ENCODE data around the gene CPLANE1.
"Not testable (repeated sequence)": the region's sequence is repeated elsewhere in the genome, so short reads cannot be mapped to it uniquely, and the experiment has no call there.

The CPLANE1 gene

DNA sequence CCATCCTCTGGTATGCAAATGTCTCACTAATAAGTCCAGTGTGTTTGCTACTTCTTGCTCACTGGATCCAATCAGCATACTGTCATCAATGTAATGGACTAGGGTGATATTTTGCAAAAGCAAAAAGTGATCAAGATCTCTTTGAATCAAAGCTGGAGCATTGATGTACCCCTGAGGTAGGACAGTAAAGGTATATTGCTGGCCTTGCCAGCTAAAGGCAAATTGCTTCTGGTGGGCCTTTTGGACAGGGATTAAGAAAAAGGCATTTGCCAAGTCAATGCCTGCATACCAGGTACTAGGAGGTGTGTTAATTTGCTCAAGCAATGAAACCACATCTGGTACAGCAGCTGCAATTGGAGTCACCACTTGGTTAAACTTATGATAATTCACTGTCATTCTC is 18.9 kb upstream of the CPLANE1 start:
- not testable (repeated sequence) for H3K79me1 ChIP-seq (ENCODE audit: low read length); H3K18ac ChIP-seq (ENCODE audit: low read length); H2BK120ac ChIP-seq (ENCODE audit: low read depth, low read length); H3K4ac ChIP-seq (ENCODE audit: low read depth, low read length); H3K27ac ChIP-seq (ENCODE audit: low read depth, low read length); DNase-seq; H3K4me3 ChIP-seq (ENCODE audit: low read length); H3K36me3 ChIP-seq (ENCODE audit: control insufficient read depth, insufficient read depth, low read length); H2BK5ac ChIP-seq (ENCODE audit: low read length); H3K4me1 ChIP-seq (ENCODE audit: control insufficient read depth, low read depth, low read length); H3K56ac ChIP-seq (ENCODE audit: low read length); H4K5ac ChIP-seq (ENCODE audit: low read length); H4K8ac ChIP-seq (ENCODE audit: low read depth, low read length); H3K9ac ChIP-seq (ENCODE audit: low read length); H3K23ac ChIP-seq (ENCODE audit: low read length); H3K27me3 ChIP-seq (ENCODE audit: insufficient read depth, low read length, poor library complexity); H3K79me2 ChIP-seq (ENCODE audit: control insufficient read depth, insufficient read depth, low read length); H2BK15ac ChIP-seq (replicated peaks; ENCODE audit: low read depth); H2AK5ac ChIP-seq (ENCODE audit: low read length); H3K4me2 ChIP-seq (ENCODE audit: low read length)

DNA sequence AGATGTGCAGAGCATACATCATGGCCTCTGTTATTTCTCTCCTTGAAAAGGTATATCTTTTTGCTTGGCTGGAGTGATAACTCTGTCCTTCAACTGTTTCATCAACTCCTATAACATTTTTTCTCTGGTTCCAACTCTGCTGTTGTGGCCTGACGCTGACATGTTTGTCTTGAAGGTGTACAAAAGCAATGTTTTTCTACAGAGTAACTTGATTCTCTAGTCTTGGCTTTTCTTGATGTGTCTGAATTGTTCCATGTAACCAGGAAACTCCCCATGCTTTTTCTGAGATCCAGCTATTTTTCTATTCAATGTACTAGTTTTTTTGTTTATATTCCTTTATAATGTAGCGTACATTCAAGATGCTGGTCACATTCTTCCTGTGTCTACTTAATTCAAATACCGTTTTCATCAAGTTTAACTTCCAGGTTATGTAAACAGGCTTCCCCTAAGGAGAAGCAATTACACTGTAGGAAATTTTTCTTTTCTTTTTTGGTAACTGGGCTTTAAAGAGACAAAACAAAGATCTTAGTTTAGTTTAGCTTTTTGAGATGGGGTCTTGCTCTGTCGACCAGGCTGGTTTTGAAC is 6.7 kb upstream of the CPLANE1 start:
- no peaks in the 10 kb centered on the region for H3K4me1 ChIP-seq (ENCODE audit: control insufficient read depth, low read depth, low read length)
- no peak overlapping the region for H3K4me2 ChIP-seq (ENCODE audit: low read length)
- H2AK5ac ChIP-seq (ENCODE audit: low read length), result no peak overlapping the region
- H3K79me1 ChIP-seq (ENCODE audit: low read length), result no peaks in the 10 kb centered on the region
- no peak overlapping the region for H3K23ac ChIP-seq (ENCODE audit: low read length)
- H3K4me3 ChIP-seq (ENCODE audit: low read length), result no peak overlapping the region
- H2BK15ac ChIP-seq (replicated peaks; ENCODE audit: low read depth), result no peak overlapping the region
- H3K4ac ChIP-seq (ENCODE audit: low read depth, low read length), result no peak overlapping the region
- H3K9ac ChIP-seq (ENCODE audit: low read length), result no peak overlapping the region
- no peak for DNase-seq
- H4K5ac ChIP-seq (ENCODE audit: low read length), result no peak overlapping the region
- H3K56ac ChIP-seq (ENCODE audit: low read length), result no peak overlapping the region
- H3K18ac ChIP-seq (ENCODE audit: low read length), result no peak overlapping the region
- no peaks in the 10 kb centered on the region for H3K36me3 ChIP-seq (ENCODE audit: control insufficient read depth, insufficient read depth, low read length)
- H2BK5ac ChIP-seq (ENCODE audit: low read length), result no peak overlapping the region
- H2BK120ac ChIP-seq (ENCODE audit: low read depth, low read length), result no peak overlapping the region
- no peak overlapping the region for H4K8ac ChIP-seq (ENCODE audit: low read depth, low read length)
- no peak overlapping the region for H3K27ac ChIP-seq (ENCODE audit: low read depth, low read length)
- H3K27me3 ChIP-seq (ENCODE audit: insufficient read depth, low read length, poor library complexity), result no peaks in the 10 kb centered on the region
- H3K79me2 ChIP-seq (ENCODE audit: control insufficient read depth, insufficient read depth, low read length), result no peaks in the 10 kb centered on the region
- WGBS (ENCODE audit: extremely low coverage, insufficient coverage, low lambda C conversion rate), result no CpG with 5 or more reads among the region's 4 CpGs

DNA sequence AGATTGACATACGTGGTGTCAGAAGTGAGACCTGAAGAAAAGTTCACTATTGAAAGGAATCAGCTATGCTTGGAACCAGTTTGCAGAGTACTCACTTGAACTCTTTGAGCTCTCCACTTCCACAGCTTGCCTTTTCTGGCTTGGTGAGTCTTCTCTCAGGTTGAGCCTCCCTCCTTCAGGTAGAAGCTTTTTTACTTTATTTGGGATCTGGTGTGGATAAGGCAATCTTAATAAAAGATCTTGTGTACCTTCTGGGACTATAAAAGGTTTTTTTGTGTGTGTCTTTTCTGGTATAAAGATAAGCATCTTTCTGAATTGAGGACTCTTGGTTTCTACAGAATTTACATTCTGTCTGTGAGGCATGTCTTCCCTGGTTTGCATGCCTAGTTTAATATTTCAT is 5.4 kb upstream of the CPLANE1 start:
- Histone ChIP-seq H3K79me1 (ENCODE audit: low read length) (no peaks in the 10 kb centered on the region), H3K56ac (ENCODE audit: low read length) (no peak overlapping the region), H2AK5ac (ENCODE audit: low read length) (no peak overlapping the region), H3K36me3 (ENCODE audit: control insufficient read depth, insufficient read depth, low read length) (no peaks in the 10 kb centered on the region), H3K18ac (ENCODE audit: low read length) (no peak overlapping the region), H2BK15ac (replicated peaks; ENCODE audit: low read depth) (no peak overlapping the region), H3K4me3 (ENCODE audit: low read length) (no peak overlapping the region), H3K4me2 (ENCODE audit: low read length) (no peak overlapping the region), H3K27ac (ENCODE audit: low read depth, low read length) (no peak overlapping the region), H3K4ac (ENCODE audit: low read depth, low read length) (no peak overlapping the region), H3K27me3 (ENCODE audit: insufficient read depth, low read length, poor library complexity) (no peaks in the 10 kb centered on the region), H2BK120ac (ENCODE audit: low read depth, low read length) (no peak overlapping the region), H3K4me1 (ENCODE audit: control insufficient read depth, low read depth, low read length) (peaks cover 3% of the 10 kb centered on the region), H4K8ac (ENCODE audit: low read depth, low read length) (no peak overlapping the region), H4K5ac (ENCODE audit: low read length) (no peak overlapping the region), H2BK5ac (ENCODE audit: low read length) (no peak overlapping the region), H3K79me2 (ENCODE audit: control insufficient read depth, insufficient read depth, low read length) (no peaks in the 10 kb centered on the region), H3K9ac (ENCODE audit: low read length) (no peak overlapping the region), H3K23ac (ENCODE audit: low read length) (no peak overlapping the region)
- no CpG with 5 or more reads among the region's 1 CpG for WGBS (ENCODE audit: extremely low coverage, insufficient coverage, low lambda C conversion rate)
- no peak for DNase-seq

DNA sequence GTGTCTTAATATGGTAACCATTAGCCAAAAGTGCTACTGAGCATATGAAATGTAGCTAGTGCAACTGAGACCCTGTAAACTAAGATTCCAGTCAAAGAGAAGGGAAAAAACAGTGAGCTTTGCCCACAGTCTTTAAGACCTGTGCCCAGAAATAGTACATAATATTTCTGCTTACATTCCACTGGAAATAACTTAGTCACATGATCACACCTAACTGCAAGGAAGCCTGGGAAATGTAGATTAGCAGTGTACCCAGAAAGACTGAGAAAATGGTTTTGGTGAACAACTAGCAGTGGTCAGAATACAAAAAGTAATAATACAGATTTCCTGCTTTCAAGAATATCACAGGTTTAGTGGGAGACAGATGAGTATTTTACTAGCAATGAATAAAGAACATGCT is 2.5 kb upstream of the CPLANE1 start:
- H2BK15ac ChIP-seq (replicated peaks; ENCODE audit: low read depth), result no peak overlapping the region

DNA sequence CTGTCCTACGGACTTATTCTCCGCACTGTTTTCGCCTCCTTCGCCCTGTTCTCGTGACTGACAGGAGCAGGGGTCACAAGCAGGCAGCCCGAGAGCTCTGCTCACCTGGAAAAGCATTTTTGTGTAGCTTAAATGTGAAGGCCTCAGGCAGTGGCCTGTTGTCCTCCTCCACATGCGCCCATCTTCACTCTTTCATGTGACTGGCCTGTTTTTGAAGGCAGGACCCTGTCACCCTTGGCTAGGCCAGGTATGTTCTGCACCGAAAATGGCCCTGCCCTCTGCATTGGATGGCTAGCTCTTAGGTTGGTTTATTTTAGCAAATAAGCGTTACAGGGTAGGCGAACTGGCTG is 614 bp upstream of the CPLANE1 start:
- Histone ChIP-seq H3K56ac (ENCODE audit: low read length) (peak overlapping the region; percentile 94), H3K18ac (ENCODE audit: low read length) (peak overlapping the region; percentile 4), H3K27me3 (ENCODE audit: insufficient read depth, low read length, poor library complexity) (no peaks in the 10 kb centered on the region), H3K4me1 (ENCODE audit: control insufficient read depth, low read depth, low read length) (peaks cover 3% of the 10 kb centered on the region), H3K9ac (ENCODE audit: low read length) (peak overlapping the region; percentile 92), H3K79me2 (ENCODE audit: control insufficient read depth, insufficient read depth, low read length) (no peaks in the 10 kb centered on the region), H2BK5ac (ENCODE audit: low read length) (no peak overlapping the region), H2BK120ac (ENCODE audit: low read depth, low read length) (no peak overlapping the region), H3K4me2 (ENCODE audit: low read length) (peak overlapping the region; percentile 90), H3K36me3 (ENCODE audit: control insufficient read depth, insufficient read depth, low read length) (no peaks in the 10 kb centered on the region), H3K79me1 (ENCODE audit: low read length) (no peaks in the 10 kb centered on the region), H4K5ac (ENCODE audit: low read length) (peak overlapping the region; percentile 97), H4K8ac (ENCODE audit: low read depth, low read length) (no peak overlapping the region), H3K23ac (ENCODE audit: low read length) (peak overlapping the region; percentile 6), H3K4ac (ENCODE audit: low read depth, low read length) (no peak overlapping the region), H2BK15ac (replicated peaks; ENCODE audit: low read depth) (no peak overlapping the region), H3K27ac (ENCODE audit: low read depth, low read length) (peak overlapping the region; percentile 9), H2AK5ac (ENCODE audit: low read length) (no peak overlapping the region), H3K4me3 (ENCODE audit: low read length) (peak overlapping the region; percentile 49)
- WGBS (ENCODE audit: extremely low coverage, insufficient coverage, low lambda C conversion rate), result no CpG with 5 or more reads among the region's 10 CpGs
- DNase-seq, result no peak

More for the DNA sequence above, 2.5 kb upstream of the CPLANE1 start:
- Histone ChIP-seq H4K8ac (ENCODE audit: low read depth, low read length) (no peak overlapping the region), H3K56ac (ENCODE audit: low read length) (no peak overlapping the region), H3K36me3 (ENCODE audit: control insufficient read depth, insufficient read depth, low read length) (no peaks in the 10 kb centered on the region), H3K27ac (ENCODE audit: low read depth, low read length) (no peak overlapping the region), H3K9ac (ENCODE audit: low read length) (no peak overlapping the region), H3K18ac (ENCODE audit: low read length) (no peak overlapping the region), H3K79me2 (ENCODE audit: control insufficient read depth, insufficient read depth, low read length) (no peaks in the 10 kb centered on the region), H4K5ac (ENCODE audit: low read length) (no peak overlapping the region), H2BK120ac (ENCODE audit: low read depth, low read length) (no peak overlapping the region), H2AK5ac (ENCODE audit: low read length) (no peak overlapping the region), H3K4me3 (ENCODE audit: low read length) (no peak overlapping the region), H3K4me2 (ENCODE audit: low read length) (no peak overlapping the region), H3K27me3 (ENCODE audit: insufficient read depth, low read length, poor library complexity) (no peaks in the 10 kb centered on the region), H2BK5ac (ENCODE audit: low read length) (no peak overlapping the region), H3K79me1 (ENCODE audit: low read length) (no peaks in the 10 kb centered on the region), H3K4ac (ENCODE audit: low read depth, low read length) (no peak overlapping the region), H3K23ac (ENCODE audit: low read length) (no peak overlapping the region), H3K4me1 (ENCODE audit: control insufficient read depth, low read depth, low read length) (peaks cover 3% of the 10 kb centered on the region)
- no peak for DNase-seq

DNA sequence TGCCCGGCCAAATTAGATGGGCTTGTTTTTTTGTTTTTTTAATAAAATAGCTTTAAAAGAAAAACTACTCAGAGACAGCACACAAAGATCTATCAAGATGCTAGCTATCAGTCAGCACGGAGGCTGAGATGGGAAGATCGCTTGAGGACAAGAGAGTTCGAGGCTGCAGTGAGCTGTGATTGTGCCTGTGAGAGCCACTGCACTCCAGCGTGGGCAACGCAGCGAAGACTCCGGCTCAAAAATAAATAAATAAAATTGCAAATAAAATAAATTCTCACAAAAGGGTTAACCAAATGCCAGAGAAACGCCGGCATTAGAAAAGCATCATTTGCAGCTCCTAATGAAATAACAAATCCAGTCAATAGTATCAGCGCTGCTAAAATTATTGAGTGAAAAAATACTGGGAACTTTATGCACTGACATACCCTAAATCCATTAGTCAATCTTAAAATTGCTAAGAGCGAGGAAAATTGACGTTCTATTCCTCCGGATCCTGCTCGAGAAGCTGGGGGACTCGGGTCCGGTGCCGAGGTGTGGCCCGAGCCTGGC is 681 bp downstream of the CPLANE1 start:
- Histone ChIP-seq H3K9ac (ENCODE audit: low read length) (peak overlapping the region; percentile 92), H3K79me1 (ENCODE audit: low read length) (no peaks in the 10 kb centered on the region), H3K36me3 (ENCODE audit: control insufficient read depth, insufficient read depth, low read length) (no peaks in the 10 kb centered on the region), H2BK5ac (ENCODE audit: low read length) (no peak overlapping the region), H3K4me1 (ENCODE audit: control insufficient read depth, low read depth, low read length) (peaks cover 3% of the 10 kb centered on the region), H2AK5ac (ENCODE audit: low read length) (no peak overlapping the region), H3K27me3 (ENCODE audit: insufficient read depth, low read length, poor library complexity) (no peaks in the 10 kb centered on the region), H3K56ac (ENCODE audit: low read length) (peak overlapping the region; percentile 94), H3K4me3 (ENCODE audit: low read length) (peak overlapping the region; percentile 77), H2BK15ac (replicated peaks; ENCODE audit: low read depth) (no peak overlapping the region), H3K79me2 (ENCODE audit: control insufficient read depth, insufficient read depth, low read length) (no peaks in the 10 kb centered on the region), H4K5ac (ENCODE audit: low read length) (no peak overlapping the region), H3K18ac (ENCODE audit: low read length) (peak overlapping the region; percentile 62), H3K4ac (ENCODE audit: low read depth, low read length) (no peak overlapping the region), H4K8ac (ENCODE audit: low read depth, low read length) (peak overlapping the region; percentile 41), H2BK120ac (ENCODE audit: low read depth, low read length) (peak overlapping the region; percentile 5), H3K4me2 (ENCODE audit: low read length) (peak overlapping the region; percentile 46), H3K23ac (ENCODE audit: low read length) (no peak overlapping the region), H3K27ac (ENCODE audit: low read depth, low read length) (peak overlapping the region; percentile 85)
- DNase-seq, result peak; percentile 29
- no CpG with 5 or more reads among the region's 19 CpGs for WGBS (ENCODE audit: extremely low coverage, insufficient coverage, low lambda C conversion rate)
